GM03348 (cell line): Measurements from ENCODE around the gene ADAMTS19.

Experiments
- DNase-seq: peaks from one replicate; pipeline ENCODE4 v3.0.0; 2012; ENCODE audit warnings: low spot score

ADAMTS19 gene

GRCh38 chr5:129770024-129770820 lies 310.1 kb downstream of the ADAMTS19 start:
- DNase-seq, result no peak

DNA sequence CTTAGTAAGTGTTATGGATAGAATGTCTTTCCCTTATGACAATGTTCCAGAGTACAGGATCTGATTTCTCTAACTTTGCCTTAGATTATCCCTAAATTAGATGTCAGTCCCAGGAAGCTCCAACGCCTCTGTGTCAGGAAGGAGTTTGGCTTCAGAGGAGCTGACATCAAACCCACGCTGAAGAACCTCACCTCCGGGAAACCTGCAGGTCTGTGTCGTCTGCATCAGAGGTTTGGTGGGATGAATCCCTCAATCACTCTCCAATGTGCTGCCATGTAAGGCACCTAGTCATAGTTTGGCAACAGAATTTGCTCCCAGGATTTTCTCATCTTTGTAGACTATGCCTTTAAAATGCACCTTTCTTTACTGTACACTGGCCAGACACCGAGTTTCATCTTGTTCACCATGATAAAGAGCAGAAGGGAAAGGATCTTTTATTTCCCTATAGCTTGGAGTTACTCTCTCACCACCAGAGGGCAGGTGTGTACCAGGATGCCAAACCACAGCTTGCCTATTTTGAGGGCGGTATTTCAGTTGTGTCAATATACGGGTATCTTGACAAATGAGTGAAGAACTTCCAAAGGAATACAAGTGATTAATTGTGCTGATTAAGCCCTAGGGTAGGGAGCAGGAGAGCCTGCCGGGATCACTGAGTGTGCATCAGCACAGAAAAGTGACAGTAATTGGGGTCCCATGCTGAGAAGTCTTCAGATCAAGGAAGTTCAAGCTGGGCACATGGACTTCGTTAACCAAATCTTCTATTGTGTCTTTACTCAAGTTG lies 311.1 kb downstream of the ADAMTS19 start:
- peak; percentile 60 for DNase-seq

- DNase-seq, result no peak
Measured at GRCh38 chr5:129773376-129773775, 313.3 kb downstream of the ADAMTS19 start.

DNA sequence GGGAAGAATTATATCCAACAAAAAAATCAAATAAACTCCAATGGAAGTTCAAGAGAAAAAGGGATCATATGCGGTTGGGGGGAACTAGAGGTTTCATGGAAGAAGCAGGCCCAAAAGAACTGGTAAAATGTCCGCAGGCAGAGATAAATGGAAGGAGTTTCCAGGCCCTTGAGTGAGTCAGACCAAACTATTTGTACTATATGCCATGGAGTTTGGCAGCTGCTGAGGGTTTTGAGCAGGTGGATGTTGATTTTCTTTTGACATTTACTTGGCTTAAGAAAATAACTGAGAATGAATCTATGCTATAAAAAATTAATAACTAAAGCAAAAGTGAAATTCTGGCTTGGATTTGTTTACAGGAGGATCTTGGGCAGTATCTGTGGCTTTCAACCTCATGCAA lies 321.5 kb downstream of the ADAMTS19 start:
- DNase-seq, result no peak
